Heart right ventricle (tissue), 16 donors: ENCODE measurements around the gene KIDINS220. TPM values are rescaled to one million over a fixed set of nuclear protein-coding genes. Genes with fewer than 3 reads are reported as not detected.

Source experiments
- ATAC-seq, 8 donors: fragments of 200-7000 bp; cut with Tn5 transposase; one replicate each; pipeline ENCODE4 v1.9.1; 2020; ENCODE audit warnings: mild to moderate bottlenecking in 8 of 8, moderate library complexity in 8 of 8, moderate number of reproducible peaks in 1 of 8
- DNase-seq, 2 donors: peaks; one replicate each; pipeline ENCODE4 v3.0.0-alpha.2; 2020
- H3K27ac ChIP-seq, 10 donors: fragments of 200-600 bp; sonication (generic) in 2 of 10; one replicate each; pipeline versions ENCODE4 v1.5.0 to v1.8.0; 2020 to 2022; ENCODE audit warnings: mild to moderate bottlenecking in 3 of 10
- H3K27me3 ChIP-seq, 7 donors: fragments of 200-600 bp; one replicate each; pipeline ENCODE4 v1.8.0; 2021 to 2022; ENCODE audit warnings: mild to moderate bottlenecking in 2 of 7
- H3K36me3 ChIP-seq, 9 donors: fragments of 200-600 bp; sonication (generic) in 1 of 9; one replicate each; pipeline versions ENCODE4 v1.5.0 to v1.8.0; 2020 to 2022; ENCODE audit warnings: mild to moderate bottlenecking in 2 of 9
- H3K4me1 ChIP-seq, 9 donors: fragments of 200-600 bp; sonication (generic) in 1 of 9; one replicate each; pipeline versions ENCODE4 v1.5.0 to v1.8.0; 2020 to 2022; ENCODE audit warnings: mild to moderate bottlenecking in 4 of 9
- H3K4me3 ChIP-seq, 10 donors: fragments of 200-600 bp; sonication (generic) in 2 of 10; one replicate each; pipeline versions ENCODE4 v1.5.0 to v1.8.0; 2020 to 2022; ENCODE audit warnings: mild to moderate bottlenecking in 7 of 10, moderate library complexity in 2 of 10
- H3K9me3 ChIP-seq, 11 donors: fragments of 200-600 bp in 10 of 11; sonication (generic) in 2 of 11; one replicate each; pipeline versions ENCODE4 v1.5.0 to v1.8.0; 2013 to 2022; ENCODE audit warnings: mild to moderate bottlenecking in 2 of 11, control low read depth in 1 of 11, moderate library complexity in 1 of 11
- CTCF ChIP-seq, 9 donors: fragments of 200-600 bp; sonication (generic) in 2 of 9; IDR thresholded peaks; one replicate each; pipeline versions ENCODE4 v1.5.0 to v1.8.0; 2021 to 2022; ENCODE audit warnings: antibody characterized with exemption in 9 of 9, mild to moderate bottlenecking in 5 of 9, moderate library complexity in 1 of 9
- WGBS, 2 donors: extraction: QIAGEN DNeasy Blood & Tissue Kit; methylation state at CpG; one replicate each; pipeline ENCODE4 v1.1.7; 2013; ENCODE audit warnings: inconsistent platforms in 1 of 2; 5-methylcytosine and 5-hydroxymethylcytosine counted together
- intact Hi-C, 10 donors: fragments of 100-400 bp; cut with DNase I; formaldehyde crosslinking; loops; one replicate each; pipeline versions ENCODE4 v1.11.1 to v1.14.2; 2022
- polyA plus RNA-seq, 2 donors: library from polyadenylated mRNA; stranded (reverse); fragments of 200-250 nt; gene quantifications; one replicate each; pipeline ENCODE4 v1.2.3, GENCODE V29; 2013
- total RNA-seq, 10 donors: library from RNA; stranded (reverse); fragmentation: NEBNext Ultra II Directional in 3 of 10; extraction: Animal tissue kit (Norgen Biotek cat#: 25700) in 3 of 10; gene quantifications; one replicate each; pipeline versions ENCODE4 v1.2.1 to v1.2.4, GENCODE V29; 2021 to 2023
- donor health status: Arrhythmogenic right ventricular cardiomyopathy.
- donor health status: ischemic (EF 13 %, LVEDD 7.1; RV severe dilation, severe dysfunction).
- donor health status: healthy with polysubstance abuse.
- donor health status: DM: no; HTN: yes; CAD: no.
- donor health status: DM: no; HTN: no; CAD: no.
- donor health status: ischemic (EF 25% LVEDD 6.9; RV normal size, moderate dysfunction).
- donor health status: ischemic (EF 25% LVEDD 5.7; RV mildly dilated, moderate dysfunction).
- donor health status: healthy.
- donor health status: DM: yes; HTN: yes; CAD: no.
- donor health status: Ischemic cardiomyopathy.
- donor health status: ischemic (EF 35%, LVEDD 5.7; RV mildly dilated, moderate dysfunction).
- donor health status: nonischemic (EF 11% LVEDD 7.7; RV severe dilation, severe dysfunction).
- donor health status: DM: yes; HTN: yes; CAD: no.
- donor health status: PGD.
- donor health status: ischemic (EF 29% LVEDD 5.4; RV normal size, mild dysfunction).
- donor health status: nonischemic (EF 23%, LVEDD 6.1; RV moderate dilation, normal function).

The KIDINS220 gene
- total and polyA plus RNA-seq, 12 donors = 20.0 to 116 (median 72.8) TPM

DNA sequence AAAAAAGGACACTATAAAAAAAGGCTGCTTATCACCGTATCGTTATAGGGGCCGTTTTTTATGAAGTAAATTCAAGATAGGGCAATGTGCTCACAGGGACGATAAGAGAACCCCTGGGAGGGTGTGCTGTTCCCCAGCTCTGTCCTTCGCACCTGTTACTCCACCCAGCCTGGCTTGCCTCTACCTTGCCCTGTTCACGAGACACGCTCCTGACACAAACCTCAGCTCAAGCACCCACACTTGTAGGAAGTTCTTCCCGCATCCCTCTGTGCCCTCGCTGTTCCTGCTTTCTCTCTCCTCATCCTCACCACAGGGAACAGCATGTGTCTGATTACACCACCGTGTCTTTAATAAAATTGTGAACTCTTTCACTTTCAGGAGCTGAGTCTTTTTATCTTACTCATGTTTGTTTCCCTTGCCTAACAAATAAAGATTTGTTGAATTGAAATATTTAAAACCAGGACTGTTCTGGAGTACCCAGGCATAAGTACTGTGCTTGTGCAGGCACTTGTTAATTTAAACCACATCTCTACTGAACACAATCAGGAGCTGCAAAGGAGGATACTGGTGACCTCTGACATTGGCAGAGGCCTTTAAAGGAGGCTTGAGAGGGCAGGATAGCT lies 26.0 kb upstream of the KIDINS220 start:
- DNase-seq (no peak), ATAC-seq (peak in 4 of 8 donors; percentile 14 to 49 (median 30))
- H3K9me3 ChIP-seq = no peaks in the 10 kb centered on the region
- no peaks in the 10 kb centered on the region for H3K27me3 ChIP-seq
- no peak for TF ChIP-seq CTCF (IDR thresholded peaks at IDR 0.05)
- 71 to 73% methylated on average over 10 of the region's 10 CpGs for WGBS, 2 donors
- H3K4me1 ChIP-seq = peaks cover 0 to 3% (median 0%) of the 10 kb centered on the region in 9 donors
- H3K27ac ChIP-seq = no peak overlapping the region
- intact Hi-C loops = no loop called here
- H3K4me3 ChIP-seq = no peak overlapping the region
- peaks cover 0 to 24% (median 0%) of the 10 kb centered on the region in 9 donors for H3K36me3 ChIP-seq

DNA sequence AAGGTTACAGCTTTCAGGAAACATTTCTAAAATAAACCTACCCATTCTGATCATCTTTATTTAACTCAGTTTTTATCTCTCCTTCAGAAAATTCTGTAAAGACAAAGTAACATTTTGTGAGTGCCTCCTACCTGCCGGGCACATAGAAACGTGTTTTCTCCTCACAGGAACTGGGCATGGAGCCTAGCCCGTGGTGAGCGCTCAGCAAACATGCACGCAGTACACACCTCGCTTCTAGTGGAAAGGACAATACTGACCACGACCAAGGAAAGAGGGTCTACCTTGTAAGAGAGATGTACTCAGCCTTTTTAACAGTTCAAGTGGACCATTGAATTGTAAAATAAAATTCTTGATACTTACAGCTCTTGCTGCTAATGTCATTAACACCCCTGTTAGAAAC lies 24.8 kb upstream of the KIDINS220 start:
- H3K9me3 ChIP-seq = no peaks in the 10 kb centered on the region
- H3K27me3 ChIP-seq = no peaks in the 10 kb centered on the region
- DNase-seq (no peak), ATAC-seq (no peak)
- TF ChIP-seq CTCF (IDR thresholded peaks at IDR 0.05) = no peak
- no peak overlapping the region for H3K4me3 ChIP-seq
- peaks cover 0 to 9% (median 0%) of the 10 kb centered on the region in 9 donors for H3K4me1 ChIP-seq
- H3K36me3 ChIP-seq = peaks cover 0 to 33% (median 0%) of the 10 kb centered on the region in 9 donors
- intact Hi-C loops = no loop called here
- H3K27ac ChIP-seq = no peak overlapping the region
- WGBS, 2 donors = 73 to 82% methylated on average over 7 of the region's 7 CpGs

- Histone ChIP-seq H3K4me3 (no peak overlapping the region), H3K27ac (no peak overlapping the region), H3K9me3 (no peaks in the 10 kb centered on the region), H3K27me3 (no peaks in the 10 kb centered on the region), H3K36me3 (peaks cover 0 to 33% (median 0%) of the 10 kb centered on the region in 9 donors), H3K4me1 (peaks cover 0 to 13% (median 0%) of the 10 kb centered on the region in 9 donors)
- no peak for TF ChIP-seq CTCF (IDR thresholded peaks at IDR 0.05)
- no peak for DNase-seq
- WGBS, 2 donors = 98 to 100% methylated on average over 1 of the region's 1 CpG
- no peak for ATAC-seq
- intact Hi-C loops = no loop called here
Measured at GRCh38 chr2:8861797-8862196, 24.4 kb upstream of the KIDINS220 start.

- intact Hi-C loops = no loop called here
- Histone ChIP-seq H3K36me3 (peaks cover 0 to 33% (median 0%) of the 10 kb centered on the region in 9 donors), H3K27me3 (no peaks in the 10 kb centered on the region), H3K9me3 (no peaks in the 10 kb centered on the region), H3K4me1 (peaks cover 0 to 14% (median 0%) of the 10 kb centered on the region in 9 donors), H3K27ac (no peak overlapping the region), H3K4me3 (no peak overlapping the region)
- 63 to 73% methylated on average over 2 of the region's 2 CpGs for WGBS, 2 donors
- no peak for ATAC-seq
- no peak for TF ChIP-seq CTCF (IDR thresholded peaks at IDR 0.05)
- no peak for DNase-seq
Measured at GRCh38 chr2:8860239-8860638, 22.8 kb upstream of the KIDINS220 start.
